Brain microvascular endothelial cell (primary cell): ENCODE measurements around the gene SLC4A2.
A peak's percentile ranks its signal among the peaks of the same experiment; 100 is the strongest.

Experiments used
- DNase-seq: peaks from one replicate; pipeline ENCODE4 v3.0.0-alpha.2; 2020
- H3K27ac ChIP-seq: fragments of 250-450 bp; sonication (Bioruptor Pico); 2 replicates; pipeline ENCODE4 v1.5.1; 2020; ENCODE audit warnings: mild to moderate bottlenecking, moderate library complexity
- H3K27me3 ChIP-seq: fragments of 250-450 bp; sonication (Bioruptor Pico); replicated peaks from 2 replicates; pipeline ENCODE4 v1.5.1; 2020; ENCODE audit warnings: mild to moderate bottlenecking
- H3K36me3 ChIP-seq: fragments of 250-450 bp; sonication (Bioruptor Pico); replicated peaks from 2 replicates; pipeline ENCODE4 v1.5.1; 2020; ENCODE audit warnings: mild to moderate bottlenecking
- H3K4me3 ChIP-seq: 2 replicates; pipeline ENCODE4 v1.5.1; 2011; ENCODE audit warnings: low read depth, mild to moderate bottlenecking, control low read depth, low read length, moderate library complexity
- in situ Hi-C: cut with HindIII; loops from 2 replicates; pipeline ENCODE4 v1.10.0; 2017; ENCODE audit warnings: low sequenced_read_pairs, low pct_ligation_motif_present
- TF ChIP-seq, protein P1 (sequence below): IDR thresholded peaks from 2 replicates; pipeline ENCODE4 v1.5.1; 2011; ENCODE audit warnings: low read depth, mild to moderate bottlenecking, moderate library complexity, low read length, control low read depth, inconsistent platforms; ENCODE audit errors: missing control alignments

The SLC4A2 gene

DNA sequence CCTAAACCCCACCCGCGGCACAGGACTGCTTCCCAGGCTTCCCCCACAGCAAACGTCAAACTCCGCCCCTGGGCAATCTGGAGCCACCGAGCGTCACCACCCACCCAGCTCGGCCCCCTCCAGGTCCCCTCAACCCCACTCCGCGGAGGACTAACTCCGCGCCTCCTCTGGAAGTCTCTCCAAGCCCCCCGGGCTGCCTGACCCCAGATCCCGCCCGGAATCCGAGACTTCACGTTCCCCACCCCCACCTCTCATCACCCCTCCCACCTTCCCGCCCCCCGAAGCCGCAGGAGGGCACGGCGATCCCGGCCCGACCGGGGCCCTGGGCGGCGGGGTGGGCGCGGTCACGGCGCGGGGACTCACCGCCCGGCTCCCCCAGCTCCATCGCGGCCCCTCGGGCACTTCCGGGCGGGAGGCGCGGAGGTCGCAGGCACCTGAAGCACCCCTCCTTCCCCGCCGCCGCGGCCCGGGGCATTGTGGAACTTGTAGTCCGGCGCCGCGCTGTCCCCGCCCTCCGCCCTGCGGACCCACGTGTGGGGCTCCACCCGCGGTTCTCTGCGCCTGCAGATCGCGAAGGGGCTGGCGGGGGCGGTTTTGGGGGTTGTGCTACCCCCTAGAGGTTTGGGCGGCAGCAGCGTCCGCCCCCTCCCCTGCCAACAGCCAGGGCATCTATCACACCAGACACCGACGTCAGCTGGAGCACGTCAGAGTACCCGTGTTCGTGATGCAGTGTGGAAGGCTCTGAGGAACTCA, 23.9 kb downstream of the SLC4A2 start, which contains the start of gene TMUB1:
TSS of gene TMUB1 (minus strand) at position 423 of the 753 bp plus-strand sequence. CDS start 930 bp downstream, outside the sequence.
- Histone ChIP-seq H3K27ac (peak within 1 kb of the TSS; percentile 32), H3K27me3 (no peaks in the 10 kb centered on the region), H3K4me3 (peak within 1 kb of the TSS; percentile 70), H3K36me3 (no peaks in the 10 kb centered on the region)
- TF ChIP-seq, protein P1, sequence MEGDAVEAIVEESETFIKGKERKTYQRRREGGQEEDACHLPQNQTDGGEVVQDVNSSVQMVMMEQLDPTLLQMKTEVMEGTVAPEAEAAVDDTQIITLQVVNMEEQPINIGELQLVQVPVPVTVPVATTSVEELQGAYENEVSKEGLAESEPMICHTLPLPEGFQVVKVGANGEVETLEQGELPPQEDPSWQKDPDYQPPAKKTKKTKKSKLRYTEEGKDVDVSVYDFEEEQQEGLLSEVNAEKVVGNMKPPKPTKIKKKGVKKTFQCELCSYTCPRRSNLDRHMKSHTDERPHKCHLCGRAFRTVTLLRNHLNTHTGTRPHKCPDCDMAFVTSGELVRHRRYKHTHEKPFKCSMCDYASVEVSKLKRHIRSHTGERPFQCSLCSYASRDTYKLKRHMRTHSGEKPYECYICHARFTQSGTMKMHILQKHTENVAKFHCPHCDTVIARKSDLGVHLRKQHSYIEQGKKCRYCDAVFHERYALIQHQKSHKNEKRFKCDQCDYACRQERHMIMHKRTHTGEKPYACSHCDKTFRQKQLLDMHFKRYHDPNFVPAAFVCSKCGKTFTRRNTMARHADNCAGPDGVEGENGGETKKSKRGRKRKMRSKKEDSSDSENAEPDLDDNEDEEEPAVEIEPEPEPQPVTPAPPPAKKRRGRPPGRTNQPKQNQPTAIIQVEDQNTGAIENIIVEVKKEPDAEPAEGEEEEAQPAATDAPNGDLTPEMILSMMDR, result no peak
- in situ Hi-C loops, result no loop called here
- no peak for DNase-seq

- no peaks in the 10 kb centered on the region for H3K36me3 ChIP-seq
Measured at GRCh38 chr7:151083824-151084160, 24.4 kb downstream of the SLC4A2 start.

DNA sequence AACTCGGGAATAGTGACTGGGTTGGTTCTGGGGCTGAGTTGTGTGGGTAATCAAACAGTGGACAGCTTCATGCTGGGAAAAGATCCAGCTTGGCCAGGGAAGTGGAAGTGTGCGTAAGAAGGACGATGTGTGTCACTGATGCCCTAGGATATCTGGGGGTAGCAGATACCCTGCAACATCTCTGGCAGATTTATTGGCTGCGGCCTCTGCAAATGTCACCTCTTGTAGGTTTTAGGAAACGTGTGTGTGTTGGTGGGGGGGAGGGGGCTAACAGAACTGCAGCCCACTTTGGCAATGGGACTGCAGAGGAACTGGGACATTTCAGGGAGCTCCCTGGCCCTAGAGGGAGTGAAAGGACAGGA, 25.9 kb downstream of the SLC4A2 start:
- Histone ChIP-seq H3K4me3 (peak overlapping the region; percentile 78), H3K27ac (no peak overlapping the region), H3K27me3 (no peaks in the 10 kb centered on the region), H3K36me3 (no peaks in the 10 kb centered on the region)
- in situ Hi-C loops, result no loop called here
- DNase-seq, result no peak
- TF ChIP-seq, protein P1, result no peak

More at GRCh38 chr7:151083824-151084160, 24.4 kb downstream of the SLC4A2 start:
- TF ChIP-seq, protein P1, result no peak
- H3K4me3 ChIP-seq, result peak overlapping the region; percentile 70
- DNase-seq, result no peak
- in situ Hi-C loops, result no loop called here
- no peaks in the 10 kb centered on the region for H3K27me3 ChIP-seq
- no peak overlapping the region for H3K27ac ChIP-seq

DNA sequence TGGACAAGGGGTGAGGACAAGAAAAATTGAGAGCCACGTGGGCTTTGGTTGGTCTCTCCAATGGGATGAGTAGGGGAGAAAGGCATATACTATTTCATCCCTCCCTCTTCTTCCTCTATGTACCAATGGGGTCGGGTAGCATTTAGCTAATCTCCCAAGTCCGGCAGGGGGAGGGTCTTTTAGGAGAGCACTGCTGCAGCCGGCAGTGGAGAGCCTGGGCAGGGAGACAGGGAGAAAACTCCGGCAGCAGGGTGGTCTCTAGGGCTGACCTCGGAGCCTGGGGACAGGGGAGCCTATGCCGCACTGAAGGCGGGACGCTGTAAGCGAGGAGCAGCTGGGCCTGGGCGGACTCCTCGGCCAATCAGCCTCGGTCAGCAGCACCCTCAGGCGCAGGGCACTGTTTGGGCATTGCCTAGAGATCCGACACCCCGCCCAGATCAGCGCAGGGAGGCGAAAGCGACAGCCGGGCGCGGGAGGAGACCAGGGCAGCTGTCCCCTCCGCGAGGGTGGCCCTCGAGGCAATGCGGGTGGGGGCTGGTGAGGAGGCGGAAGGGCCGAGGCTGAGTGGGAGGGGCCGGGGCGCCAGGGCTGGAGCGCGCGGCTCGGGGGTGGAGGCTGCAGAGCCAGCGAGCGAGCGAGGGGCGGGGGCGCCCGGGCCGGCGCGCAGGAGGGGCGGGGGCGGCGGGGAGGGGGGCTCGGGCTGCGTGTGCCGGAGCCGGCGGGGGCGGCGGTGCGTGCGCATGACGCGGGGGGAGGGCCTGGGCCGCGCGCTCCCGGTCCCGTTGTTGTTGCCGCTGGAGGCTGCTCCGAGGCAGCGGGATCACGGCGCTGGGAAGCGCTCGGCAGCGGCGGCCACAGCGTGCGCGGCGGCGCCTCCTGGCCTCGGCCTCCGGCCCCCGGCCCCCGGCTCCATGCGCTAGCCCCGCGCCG, 26.6 kb downstream of the SLC4A2 start, which contains the start of gene AGAP3:
TSS of gene AGAP3 (plus strand) at position 785 of the 930 bp plus-strand sequence. CDS start 267 bp downstream, outside the sequence.
- no peaks in the 10 kb centered on the region for H3K27me3 ChIP-seq
- TF ChIP-seq, protein P1, result no peak
- H3K4me3 ChIP-seq, result peak within 1 kb of the TSS; percentile 78
- H3K36me3 ChIP-seq, result no peaks in the 10 kb centered on the region
- in situ Hi-C loops, result no loop called here
- H3K27ac ChIP-seq, result peak within 1 kb of the TSS; percentile 42
- DNase-seq, result peak; percentile 44

DNA sequence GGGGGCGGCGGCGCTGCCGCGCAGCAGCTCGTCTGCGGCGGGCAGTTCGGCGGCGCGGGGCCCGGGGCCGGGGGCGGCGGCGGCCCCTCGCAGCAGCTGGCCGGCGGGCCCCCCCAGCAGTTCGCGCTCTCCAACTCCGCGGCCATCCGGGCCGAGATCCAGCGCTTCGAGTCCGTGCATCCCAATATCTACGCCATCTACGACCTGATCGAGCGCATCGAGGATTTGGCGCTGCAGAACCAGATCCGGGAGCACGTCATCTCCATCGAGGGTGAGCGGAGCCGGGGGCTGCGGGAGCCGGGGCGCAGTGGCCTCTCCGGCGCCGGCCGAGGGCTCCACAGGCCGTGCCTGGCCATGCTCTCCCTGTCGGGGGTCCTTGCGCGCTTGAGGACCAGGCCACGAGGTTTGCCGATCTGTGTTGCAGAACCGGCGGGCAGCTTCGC, 27.4 kb downstream of the SLC4A2 start:
- DNase-seq, result no peak
- TF ChIP-seq, protein P1, result no peak
- Histone ChIP-seq H3K27ac (peak overlapping the region; percentile 42), H3K4me3 (peak overlapping the region; percentile 78), H3K27me3 (no peaks in the 10 kb centered on the region), H3K36me3 (no peaks in the 10 kb centered on the region)
- in situ Hi-C loops, result no loop called here
